Testis (tissue), 2 donors: ENCODE measurements around the gene ARAP1.

Experiments
- POLR2A ChIP-seq: fragments of 450-650 bp; IDR thresholded peaks from one replicate; pipeline ENCODE4 v1.6.1; 2017; ENCODE audit warnings: antibody characterized with exemption, mild to moderate bottlenecking, moderate library complexity
- TF ChIP-seq, protein P1 (sequence below), 3 experiments: fragments of 450-650 bp in 2 of 3; fragments of 200-600 bp in 1 of 3; sonication (generic) in 1 of 3; IDR thresholded peaks; one replicate each; pipeline ENCODE4 v1.5.1; 2016 to 2019; ENCODE audit warnings: antibody characterized with exemption in 3 of 3, mild to moderate bottlenecking in 2 of 3, moderate library complexity in 1 of 3

DNA sequence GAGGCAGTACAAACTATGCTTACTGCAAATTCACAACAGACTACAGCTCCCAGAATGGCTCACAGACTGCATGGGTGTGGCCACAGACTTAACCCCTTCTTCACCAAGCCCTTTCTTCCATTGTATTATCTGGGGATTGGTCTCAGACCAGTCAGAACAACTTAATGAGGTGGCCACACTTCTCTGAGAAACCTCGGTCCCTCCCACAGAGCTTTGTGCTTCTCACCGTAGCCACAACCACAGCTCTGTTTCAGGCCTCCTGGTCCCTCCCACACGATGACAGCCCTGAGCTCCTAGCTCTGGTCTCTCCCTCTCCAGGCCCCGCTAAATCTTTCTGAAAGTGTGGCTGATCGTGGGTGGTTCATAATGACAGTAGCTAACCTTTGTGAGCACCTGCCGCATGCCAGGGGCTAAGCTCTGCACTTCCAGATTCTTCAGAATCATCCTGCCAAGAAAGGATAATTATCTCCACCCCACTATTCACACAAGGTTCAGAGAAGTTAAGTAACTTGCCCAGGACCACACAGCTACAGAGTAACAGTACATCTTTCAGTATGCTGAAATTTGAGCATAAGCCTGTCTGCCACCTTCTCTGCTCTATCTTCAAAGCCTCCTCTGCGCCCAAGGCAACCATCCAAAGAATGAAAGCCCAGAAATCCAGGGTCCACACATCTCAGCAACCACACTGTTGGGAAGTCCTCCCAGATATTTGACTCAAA, 83.4 kb downstream of the ARAP1 start:
- TF ChIP-seq, protein P1, sequence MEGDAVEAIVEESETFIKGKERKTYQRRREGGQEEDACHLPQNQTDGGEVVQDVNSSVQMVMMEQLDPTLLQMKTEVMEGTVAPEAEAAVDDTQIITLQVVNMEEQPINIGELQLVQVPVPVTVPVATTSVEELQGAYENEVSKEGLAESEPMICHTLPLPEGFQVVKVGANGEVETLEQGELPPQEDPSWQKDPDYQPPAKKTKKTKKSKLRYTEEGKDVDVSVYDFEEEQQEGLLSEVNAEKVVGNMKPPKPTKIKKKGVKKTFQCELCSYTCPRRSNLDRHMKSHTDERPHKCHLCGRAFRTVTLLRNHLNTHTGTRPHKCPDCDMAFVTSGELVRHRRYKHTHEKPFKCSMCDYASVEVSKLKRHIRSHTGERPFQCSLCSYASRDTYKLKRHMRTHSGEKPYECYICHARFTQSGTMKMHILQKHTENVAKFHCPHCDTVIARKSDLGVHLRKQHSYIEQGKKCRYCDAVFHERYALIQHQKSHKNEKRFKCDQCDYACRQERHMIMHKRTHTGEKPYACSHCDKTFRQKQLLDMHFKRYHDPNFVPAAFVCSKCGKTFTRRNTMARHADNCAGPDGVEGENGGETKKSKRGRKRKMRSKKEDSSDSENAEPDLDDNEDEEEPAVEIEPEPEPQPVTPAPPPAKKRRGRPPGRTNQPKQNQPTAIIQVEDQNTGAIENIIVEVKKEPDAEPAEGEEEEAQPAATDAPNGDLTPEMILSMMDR (IDR thresholded peaks at IDR 0.05) = no peak
- TF ChIP-seq POLR2A = no peak
